Fibroblast of lung (primary cell): ENCODE data around the gene KCTD19.

Experiments used
- EZH2 ChIP-seq: IDR thresholded peaks from 2 replicates; pipeline ENCODE4 v1.5.1; 2012; ENCODE audit warnings: low read length, control low read depth, mild to moderate bottlenecking; ENCODE audit errors: missing control alignments
- TF ChIP-seq, protein P1 (sequence below), 2 donors: IDR thresholded peaks in 1 of 2; conservative IDR thresholded peaks in 1 of 2; 1 replicate in 1 of 2; 2 replicates in 1 of 2; pipeline ENCODE4 v1.5.1; 2011 to 2012; ENCODE audit warnings: low read length in 2 of 2, control low read depth in 1 of 2, inconsistent platforms in 1 of 2, low read depth in 1 of 2, mild to moderate bottlenecking in 1 of 2

DNA sequence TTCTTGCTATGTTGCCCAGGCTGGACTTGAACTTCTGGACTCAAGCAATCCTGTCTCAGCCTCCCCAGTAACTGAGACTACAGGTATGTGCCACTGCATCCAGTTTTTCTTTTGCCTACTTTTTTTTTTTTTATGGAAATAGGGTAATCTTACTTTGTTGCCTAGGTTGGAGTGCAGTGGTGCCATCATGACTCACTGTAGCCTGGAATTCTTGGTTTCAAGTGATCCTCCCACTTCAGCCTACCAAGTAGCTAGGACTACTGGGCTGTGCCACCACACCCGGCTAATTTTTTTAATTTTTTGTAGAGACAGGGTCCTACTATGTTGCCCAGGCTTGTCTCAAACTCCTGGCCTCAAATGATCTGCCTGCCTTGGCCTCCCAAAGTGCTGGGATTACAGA lies 10.1 kb upstream of the KCTD19 start:
- no peak for TF ChIP-seq EZH2
- TF ChIP-seq, protein P1, sequence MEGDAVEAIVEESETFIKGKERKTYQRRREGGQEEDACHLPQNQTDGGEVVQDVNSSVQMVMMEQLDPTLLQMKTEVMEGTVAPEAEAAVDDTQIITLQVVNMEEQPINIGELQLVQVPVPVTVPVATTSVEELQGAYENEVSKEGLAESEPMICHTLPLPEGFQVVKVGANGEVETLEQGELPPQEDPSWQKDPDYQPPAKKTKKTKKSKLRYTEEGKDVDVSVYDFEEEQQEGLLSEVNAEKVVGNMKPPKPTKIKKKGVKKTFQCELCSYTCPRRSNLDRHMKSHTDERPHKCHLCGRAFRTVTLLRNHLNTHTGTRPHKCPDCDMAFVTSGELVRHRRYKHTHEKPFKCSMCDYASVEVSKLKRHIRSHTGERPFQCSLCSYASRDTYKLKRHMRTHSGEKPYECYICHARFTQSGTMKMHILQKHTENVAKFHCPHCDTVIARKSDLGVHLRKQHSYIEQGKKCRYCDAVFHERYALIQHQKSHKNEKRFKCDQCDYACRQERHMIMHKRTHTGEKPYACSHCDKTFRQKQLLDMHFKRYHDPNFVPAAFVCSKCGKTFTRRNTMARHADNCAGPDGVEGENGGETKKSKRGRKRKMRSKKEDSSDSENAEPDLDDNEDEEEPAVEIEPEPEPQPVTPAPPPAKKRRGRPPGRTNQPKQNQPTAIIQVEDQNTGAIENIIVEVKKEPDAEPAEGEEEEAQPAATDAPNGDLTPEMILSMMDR (conservative IDR thresholded peaks at IDR 0.05 in 1 of 2, IDR thresholded peaks at IDR 0.05 in 1 of 2; ENCODE audit: low read depth in 1 of 2, low read length in 2 of 2): no peak
